HEK293T (cell line): ENCODE measurements around the gene SSU72.

Source experiments
- BHLHE40 ChIP-seq: fragments of 450-650 bp; IDR thresholded peaks from 2 replicates; pipeline ENCODE4 v1.6.1; 2016; ENCODE audit warnings: mild to moderate bottlenecking, moderate library complexity, borderline replicate concordance
- FOXK2 ChIP-seq: fragments of 450-650 bp; IDR thresholded peaks from 2 replicates; pipeline ENCODE4 v1.6.1; 2016; ENCODE audit warnings: mild to moderate bottlenecking
- NFRKB ChIP-seq: fragments of 450-650 bp; IDR thresholded peaks from 2 replicates; pipeline ENCODE4 v1.6.1; 2016; ENCODE audit warnings: mild to moderate bottlenecking, moderate library complexity
- SP1 ChIP-seq: fragments of 450-650 bp; IDR thresholded peaks from 2 replicates; pipeline ENCODE4 v1.6.1; 2017
- TF ChIP-seq, protein P1 (sequence below): fragments of 450-650 bp; IDR thresholded peaks from 2 replicates; pipeline ENCODE4 v1.6.1; 2016

DNA sequence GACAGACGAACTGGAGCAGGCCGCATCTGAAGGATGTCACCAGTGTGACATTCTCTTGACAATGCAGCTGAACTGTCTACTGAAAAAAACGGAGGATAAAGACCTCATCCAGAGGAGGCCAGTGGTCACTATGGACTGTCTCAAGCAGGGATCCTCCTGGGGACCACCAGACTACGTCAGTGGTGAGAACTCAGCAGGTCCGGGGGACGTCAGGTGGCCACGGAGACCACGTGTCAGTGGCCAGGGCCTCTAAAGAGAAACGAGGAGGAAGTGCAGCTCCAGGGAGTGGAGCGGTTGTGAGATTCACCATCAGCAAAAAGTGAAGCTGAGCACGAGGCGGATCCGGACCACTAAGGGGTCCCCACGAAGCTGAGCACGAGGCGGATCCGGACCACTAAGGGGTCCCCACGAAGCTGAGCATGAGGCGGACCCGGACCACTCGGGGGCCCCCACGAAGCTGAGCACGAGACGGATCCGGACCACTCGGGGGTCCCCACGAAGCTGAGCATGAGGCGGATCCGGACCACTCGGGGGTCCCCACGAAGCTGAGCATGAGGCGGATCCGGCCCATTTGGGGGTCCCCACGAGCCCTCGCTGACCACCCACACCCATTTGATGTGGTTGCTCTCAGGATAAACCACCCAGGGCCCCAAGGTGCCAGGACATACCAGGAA lies 20.7 kb downstream of the SSU72 start:
- TF ChIP-seq SP1 (no peak), BHLHE40 (no peak), FOXK2 (no peak), NFRKB (no peak)
- TF ChIP-seq, protein P1, sequence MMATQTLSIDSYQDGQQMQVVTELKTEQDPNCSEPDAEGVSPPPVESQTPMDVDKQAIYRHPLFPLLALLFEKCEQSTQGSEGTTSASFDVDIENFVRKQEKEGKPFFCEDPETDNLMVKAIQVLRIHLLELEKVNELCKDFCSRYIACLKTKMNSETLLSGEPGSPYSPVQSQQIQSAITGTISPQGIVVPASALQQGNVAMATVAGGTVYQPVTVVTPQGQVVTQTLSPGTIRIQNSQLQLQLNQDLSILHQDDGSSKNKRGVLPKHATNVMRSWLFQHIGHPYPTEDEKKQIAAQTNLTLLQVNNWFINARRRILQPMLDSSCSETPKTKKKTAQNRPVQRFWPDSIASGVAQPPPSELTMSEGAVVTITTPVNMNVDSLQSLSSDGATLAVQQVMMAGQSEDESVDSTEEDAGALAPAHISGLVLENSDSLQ: no peak
